Panc1 (cell line): ENCODE results near the gene EHD2. TPM values are rescaled to one million over a fixed set of nuclear protein-coding genes. Genes with fewer than 3 reads are reported as not detected.

Experiments
- ATAC-seq: fragments of 200-7000 bp; cut with Tn5 transposase; 2 replicates; pipeline ENCODE4 v1.9.1; 2020; ENCODE audit warnings: mild to moderate bottlenecking, moderate library complexity
- BruUV-seq: library from RNA; stranded (reverse); fragments of 400-500 nt; replicated peaks from 2 replicates; lab custom pipeline; 2021; lab: Mats Ljungman, UMichigan
- CTCF ChIA-PET: fragments of 300-600 bp; sonication (Branson Sonifier 250); formaldehyde crosslinking; loops from one replicate; lab custom pipeline; 2022; ENCODE audit warnings: antibody characterized with exemption; lab: Charles Lee
- POLR2A ChIA-PET: fragments of 300-600 bp; sonication (Branson Sonifier 250); formaldehyde crosslinking; loops from one replicate; lab custom pipeline; 2022; ENCODE audit warnings: antibody characterized with exemption; lab: Charles Lee
- DNase-seq: peaks from one replicate; pipeline ENCODE4 v3.0.0-alpha.2; 2010; ENCODE audit warnings: low read depth, low spot score
- H3K27ac ChIP-seq: 2 replicates; pipeline ENCODE4 v1.5.1; 2011; ENCODE audit warnings: mild to moderate bottlenecking, low read length, inconsistent platforms
- H3K27me3 ChIP-seq: fragments of 200-500 bp; sonication (Bioruptor generic); 2 replicates; pipeline ENCODE4 v1.6.0; 2014; ENCODE audit warnings: low read length, inconsistent platforms; ENCODE audit not compliant: control insufficient read depth, insufficient read depth
- H3K36me3 ChIP-seq: fragments of 200-500 bp; sonication (Bioruptor generic); 2 replicates; pipeline ENCODE4 v1.5.1; 2014; ENCODE audit warnings: inconsistent platforms, mild to moderate bottlenecking, low read length, moderate library complexity; ENCODE audit not compliant: control insufficient read depth, insufficient read depth
- H3K4me1 ChIP-seq: 2 replicates; pipeline ENCODE4 v1.5.1; 2011; ENCODE audit warnings: inconsistent platforms, mild to moderate bottlenecking, low read length, moderate library complexity; ENCODE audit not compliant: control insufficient read depth, insufficient read depth
- H3K4me3 ChIP-seq, 2 experiments: 2 replicates each; pipeline ENCODE4 v1.5.1; 2011 to 2012; ENCODE audit warnings: low read depth in 2 of 2, low read length in 2 of 2, mild to moderate bottlenecking in 2 of 2, inconsistent platforms in 1 of 2, moderate library complexity in 1 of 2
- H3K9me3 ChIP-seq: fragments of 200-500 bp; sonication (Bioruptor generic); 2 replicates; pipeline ENCODE4 v1.5.1; 2014; ENCODE audit warnings: low read depth, mild to moderate bottlenecking, inconsistent platforms, low read length, moderate library complexity; ENCODE audit not compliant: control insufficient read depth, insufficient read depth
- CTCF ChIP-seq: fragments of 450-650 bp; IDR thresholded peaks from 2 replicates; pipeline ENCODE4 v1.5.1; 2017; ENCODE audit warnings: mild to moderate bottlenecking
- POLR2AphosphoS5 ChIP-seq: IDR thresholded peaks from 2 replicates; pipeline ENCODE4 v1.6.1; 2012; ENCODE audit warnings: mild to moderate bottlenecking, low read depth, low read length, moderate library complexity
- REST ChIP-seq, 2 experiments: IDR thresholded peaks; 2 replicates each; pipeline ENCODE4 v1.6.1; 2011 to 2012; ENCODE audit warnings: low read depth in 2 of 2, control low read depth in 1 of 2, low read length in 1 of 2, mild to moderate bottlenecking in 1 of 2, moderate library complexity in 1 of 2; ENCODE audit not compliant: insufficient read depth in 1 of 2
- SIN3A ChIP-seq: IDR thresholded peaks from 2 replicates; pipeline ENCODE4 v1.6.1; 2012; ENCODE audit warnings: low read depth, mild to moderate bottlenecking, low read length, moderate library complexity, borderline replicate concordance; ENCODE audit not compliant: insufficient read depth
- TCF7L2 ChIP-seq: IDR thresholded peaks from 2 replicates; pipeline ENCODE4 v1.6.1; 2011; ENCODE audit warnings: mild to moderate bottlenecking, low read depth, low read length, inconsistent platforms
- in situ Hi-C: cut with HindIII; loops from 2 replicates; pipeline ENCODE4 v1.10.0; 2016; ENCODE audit warnings: low sequenced_read_pairs, low pct_unique_long_range_greater_than_20kb
- intact Hi-C: fragments of 100-400 bp; cut with micrococcal nuclease; formaldehyde crosslinking; loops from one replicate; pipeline ENCODE4 v1.10.0; 2022; ENCODE audit not compliant: unreplicated experiment
- total RNA-seq: library from RNA; stranded (reverse); gene quantifications from one replicate; pipeline ENCODE4 v1.2.1, GENCODE V29; 2021; ENCODE audit not compliant: unreplicated experiment

The EHD2 gene
- total RNA-seq, 1 experiment from 2014 or later: 41.8 TPM

GRCh38 chr19:47693489-47693888, 19.7 kb upstream of the EHD2 start:
- ChIA-PET POLR2A (no interaction called here), CTCF (no interaction called here)
- intact Hi-C loops: no loop called here

GRCh38 chr19:47693903-47694302, 19.3 kb upstream of the EHD2 start:
- Histone ChIP-seq H3K27me3 (no peaks in the 10 kb centered on the region), H3K27ac (no peak overlapping the region), H3K4me1 (no peaks in the 10 kb centered on the region), H3K9me3 (no peaks in the 10 kb centered on the region), H3K36me3 (no peaks in the 10 kb centered on the region), H3K4me3 (no peak overlapping the region)
- TF ChIP-seq SIN3A (no peak), TCF7L2 (no peak), REST (IDR thresholded peaks at IDR 0.05; ENCODE audit: insufficient read depth in 1 of 2, low read depth in 2 of 2, low read length in 1 of 2) (no peak), POLR2AphosphoS5 (no peak), CTCF (no peak)
- DNase-seq (no peak), ATAC-seq (no peak)
- in situ Hi-C loops (no loop called here), intact Hi-C loops (no loop called here)
- ChIA-PET CTCF (interaction anchor here (0.6 kb wide), 1 partner anchor 246 kb away, joined by 4 read pairs; no protein-coding TSS in a partner anchor), POLR2A (no interaction called here)
- BruUV-seq: no TSS peak

More at GRCh38 chr19:47693489-47693888, 19.7 kb upstream of the EHD2 start:
- DNase-seq (no peak), ATAC-seq (no peak)
- no TSS peak for BruUV-seq
- no peaks in the 10 kb centered on the region for H3K9me3 ChIP-seq
- TF ChIP-seq SIN3A (no peak), TCF7L2 (no peak), POLR2AphosphoS5 (no peak), REST (IDR thresholded peaks at IDR 0.05; ENCODE audit: insufficient read depth in 1 of 2, low read depth in 2 of 2, low read length in 1 of 2) (no peak), CTCF (no peak)
- no peak overlapping the region for H3K27ac ChIP-seq
- no peaks in the 10 kb centered on the region for H3K27me3 ChIP-seq
- in situ Hi-C loops: no loop called here
- H3K4me1 ChIP-seq: no peaks in the 10 kb centered on the region
- no peak overlapping the region for H3K4me3 ChIP-seq
- H3K36me3 ChIP-seq: no peaks in the 10 kb centered on the region
